Common myeloid progenitor, CD34-positive (primary cell): ENCODE measurements around the gene PRKAR1B.
A peak's percentile ranks its signal among the peaks of the same experiment; 100 is the strongest.

ENCODE experiments used
- CTCF ChIA-PET: fragments of 350-600 bp; sonication (Branson Sonifier 250); formaldehyde crosslinking; loops from one replicate; lab custom pipeline; 2021; ENCODE audit warnings: antibody characterized with exemption; lab: Charles Lee
- POLR2A ChIA-PET: fragments of 350-600 bp; sonication (Branson Sonifier 250); formaldehyde crosslinking; loops from one replicate; lab custom pipeline; 2021; ENCODE audit warnings: antibody characterized with exemption; lab: Charles Lee
- DNase-seq, 3 donors: peaks; one replicate each; pipeline versions ENCODE4 v3.0.0 to v3.0.0-alpha.2; 2013
- H3K27ac ChIP-seq, 2 experiments: 1 replicate in 1 of 2; 2 replicates in 1 of 2; pipeline ENCODE4 v1.7.0; 2013; ENCODE audit warnings: inconsistent platforms in 2 of 2, low read length in 2 of 2, mild to moderate bottlenecking in 2 of 2, low read depth in 1 of 2, moderate library complexity in 1 of 2; ENCODE audit not compliant: severe bottlenecking in 2 of 2, insufficient read depth in 1 of 2, poor library complexity in 1 of 2
- H3K27me3 ChIP-seq, 5 experiments: replicated peaks in 2 of 5; 1 replicate in 3 of 5; 2 replicates in 2 of 5; pipeline versions ENCODE4 v1.6.1 to v1.7.0; 2013; ENCODE audit warnings: low read length in 4 of 5, mild to moderate bottlenecking in 2 of 5, moderate library complexity in 2 of 5, inconsistent platforms in 1 of 5; ENCODE audit not compliant: insufficient read depth in 5 of 5, control insufficient read depth in 4 of 5
- H3K36me3 ChIP-seq, 4 experiments: 1 replicate in 2 of 4; 2 replicates in 2 of 4; pipeline versions ENCODE4 v1.6.1 to v1.7.0; 2013; ENCODE audit warnings: low read length in 3 of 4, control low read depth in 1 of 4, mild to moderate bottlenecking in 1 of 4; ENCODE audit not compliant: control insufficient read depth in 4 of 4, insufficient read depth in 4 of 4
- H3K4me1 ChIP-seq, 4 experiments: 1 replicate in 3 of 4; 2 replicates in 1 of 4; pipeline versions ENCODE4 v1.6.1 to v1.7.1; 2013; ENCODE audit warnings: low read length in 3 of 4, mild to moderate bottlenecking in 3 of 4, control low read depth in 1 of 4, inconsistent platforms in 1 of 4, moderate library complexity in 1 of 4; ENCODE audit not compliant: control insufficient read depth in 4 of 4, insufficient read depth in 4 of 4; ENCODE audit errors: control extremely low read depth in 1 of 4
- H3K4me3 ChIP-seq, 7 experiments: 1 replicate in 4 of 7; 2 replicates in 3 of 7; pipeline versions ENCODE4 v1.5.1 to v1.7.0; 2013; ENCODE audit warnings: mild to moderate bottlenecking in 7 of 7, low read length in 6 of 7, moderate library complexity in 6 of 7, inconsistent platforms in 2 of 7, low read depth in 2 of 7, control low read depth in 1 of 7; ENCODE audit not compliant: insufficient read depth in 4 of 7, control insufficient read depth in 1 of 7; ENCODE audit errors: extremely low read depth in 1 of 7
- H3K9me3 ChIP-seq, 5 experiments: 1 replicate in 4 of 5; 2 replicates in 1 of 5; pipeline versions ENCODE4 v1.6.1 to v1.7.1; 2013; ENCODE audit warnings: low read length in 4 of 5, mild to moderate bottlenecking in 2 of 5, inconsistent platforms in 1 of 5, low read depth in 1 of 5, moderate library complexity in 1 of 5; ENCODE audit not compliant: control insufficient read depth in 4 of 5, insufficient read depth in 2 of 5; ENCODE audit errors: control extremely low read depth in 1 of 5
- WGBS: methylation state at CpG from one replicate; pipeline ENCODE4 v1.1.5; 2013; ENCODE audit not compliant: insufficient coverage; 5-methylcytosine and 5-hydroxymethylcytosine counted together

Gene PRKAR1B

GRCh38 chr7:670501-671390 lies 56.3 kb downstream of the PRKAR1B start:
- H3K9me3 ChIP-seq = no peaks in the 10 kb centered on the region
- H3K4me3 ChIP-seq = no peak overlapping the region
- H3K4me1 ChIP-seq = peaks cover 0 to 16% (median 12%) of the 10 kb centered on the region in 4 experiments
- CTCF ChIA-PET = interaction anchor here (0.6 kb wide), 1 partner anchor 490 kb away, joined by 3 read pairs; no protein-coding TSS in a partner anchor
- POLR2A ChIA-PET = interaction anchor here (0.6 kb wide), 2 partner anchors 46 to 91 kb away, joined by 3 to 4 read pairs; no protein-coding TSS in a partner anchor
- H3K27ac ChIP-seq = no peak overlapping the region
- peaks cover 0 to 9% (median 0%) of the 10 kb centered on the region in 4 experiments for H3K36me3 ChIP-seq
- DNase-seq = no peak
- WGBS = 98% methylated on average over 52 of the region's 54 CpGs
- H3K27me3 ChIP-seq = no peaks in the 10 kb centered on the region

GRCh38 chr7:668958-669357 lies 58.1 kb downstream of the PRKAR1B start:
- CTCF ChIA-PET = interaction anchor here (0.8 to 1.7 kb wide), 5 partner anchors 11 to 404 kb away, joined by 3 to 5 read pairs (median 3); no protein-coding TSS in a partner anchor
- POLR2A ChIA-PET = no interaction called here
- no peak for DNase-seq
- H3K4me1 ChIP-seq = peaks cover 0 to 16% (median 12%) of the 10 kb centered on the region in 4 experiments
- H3K27ac ChIP-seq = no peak overlapping the region
- no peaks in the 10 kb centered on the region for H3K9me3 ChIP-seq
- WGBS = 88% methylated on average over 2 of the region's 4 CpGs
- H3K27me3 ChIP-seq = no peaks in the 10 kb centered on the region
- H3K36me3 ChIP-seq = no peaks in the 10 kb centered on the region
- peak overlapping the region in 1 of 7 experiments; percentile 68 for H3K4me3 ChIP-seq

GRCh38 chr7:668139-668931 lies 58.7 kb downstream of the PRKAR1B start:
- peak; percentile 31 to 75 (median 71) for DNase-seq
- POLR2A ChIA-PET = no interaction called here
- 4% methylated on average over 14 of the region's 16 CpGs for WGBS

GRCh38 chr7:666454-667292 lies 60.4 kb downstream of the PRKAR1B start:
- no peak overlapping the region for H3K27ac ChIP-seq
- no peaks in the 10 kb centered on the region for H3K36me3 ChIP-seq
- H3K4me1 ChIP-seq = peaks cover 0 to 16% (median 12%) of the 10 kb centered on the region in 4 experiments
- 98% methylated on average over 6 of the region's 7 CpGs for WGBS
- no peak for DNase-seq
- no peaks in the 10 kb centered on the region for H3K9me3 ChIP-seq
- H3K4me3 ChIP-seq = no peak overlapping the region
- ChIA-PET POLR2A (no interaction called here), CTCF (interaction anchor here (0.7 kb wide), 1 partner anchor 395 kb away, joined by 3 read pairs; no protein-coding TSS in a partner anchor)
- H3K27me3 ChIP-seq = no peaks in the 10 kb centered on the region

More at GRCh38 chr7:668139-668931, 58.7 kb downstream of the PRKAR1B start:
- H3K27me3 ChIP-seq = no peaks in the 10 kb centered on the region
- peaks cover 0 to 16% (median 12%) of the 10 kb centered on the region in 4 experiments for H3K4me1 ChIP-seq
- H3K36me3 ChIP-seq = no peaks in the 10 kb centered on the region
- H3K4me3 ChIP-seq = peak overlapping the region in 4 of 7 experiments; percentile 8 to 68 (median 50)
- H3K9me3 ChIP-seq = no peaks in the 10 kb centered on the region
- no peak overlapping the region for H3K27ac ChIP-seq
- CTCF ChIA-PET = interaction anchor here (0.8 to 1.7 kb wide), 6 partner anchors 10 to 404 kb away, joined by 3 to 5 read pairs (median 3); no protein-coding TSS in a partner anchor

GRCh38 chr7:665736-666453 lies 61.2 kb downstream of the PRKAR1B start:
- 98% methylated on average over 34 of the region's 35 CpGs for WGBS
- CTCF ChIA-PET = interaction anchor here (0.7 to 1.7 kb wide), 2 partner anchors 29 to 394 kb away, joined by 3 to 5 read pairs; no protein-coding TSS in a partner anchor
- POLR2A ChIA-PET = no interaction called here
- Histone ChIP-seq H3K27me3 (no peaks in the 10 kb centered on the region), H3K4me1 (peaks cover 0 to 16% (median 12%) of the 10 kb centered on the region in 4 experiments), H3K36me3 (no peaks in the 10 kb centered on the region), H3K4me3 (no peak overlapping the region), H3K9me3 (no peaks in the 10 kb centered on the region), H3K27ac (no peak overlapping the region)
- DNase-seq = no peak
